Stimulated activated effector memory CD8-positive, alpha-beta T cell treated with anti-CD3 and anti-CD28 coated beads, Interleukin-12 subunit alpha, Interleukin-12 subunit beta, amount 100 ng/mL, for 72 hours (primary cell): ENCODE results near the gene ARFGAP3.
"Not testable (repeated sequence)": the region's sequence is repeated elsewhere in the genome, so short reads cannot be mapped to it uniquely, and the experiment has no call there.

Source experiments
- ATAC-seq: fragments of 150-1000 bp; cut with Tn5 transposase; 2 replicates; pipeline ENCODE4 v1.10.0; 2021
- DNase-seq, 2 donors: peaks; one replicate each; pipeline ENCODE4 v3.0.0; 2021 to 2022; ENCODE audit warnings: low spot score in 2 of 2
- H3K27ac Mint-ChIP-seq: one replicate; pipeline ENCODE4 v1.8.0; 2022; ENCODE audit warnings: mild to moderate bottlenecking, mixed read lengths
- H3K36me3 Mint-ChIP-seq: one replicate; pipeline ENCODE4 v1.8.0; 2022; ENCODE audit warnings: mild to moderate bottlenecking, mixed read lengths
- H3K4me1 Mint-ChIP-seq: one replicate; pipeline ENCODE4 v1.8.0; 2022; ENCODE audit warnings: mixed read lengths
- H3K4me3 Mint-ChIP-seq: one replicate; pipeline ENCODE4 v1.8.0; 2022; ENCODE audit warnings: mild to moderate bottlenecking, mixed read lengths
- H3K9me3 Mint-ChIP-seq: one replicate; pipeline ENCODE4 v1.8.0; 2022; ENCODE audit warnings: mixed read lengths

Gene ARFGAP3

GRCh38 chr22:42764895-42765363 lies 92.1 kb downstream of the ARFGAP3 start:
- H3K4me1 Mint-ChIP-seq = no peaks in the 10 kb centered on the region
- peak; percentile 42 for ATAC-seq
- H3K4me3 Mint-ChIP-seq = no peak overlapping the region
- no peak for DNase-seq
- no peak overlapping the region for H3K27ac Mint-ChIP-seq
- no peaks in the 10 kb centered on the region for H3K9me3 Mint-ChIP-seq
- no peaks in the 10 kb centered on the region for H3K36me3 Mint-ChIP-seq

- Mint-ChIP-seq H3K9me3 (no peaks in the 10 kb centered on the region), H3K27ac (no peak overlapping the region), H3K36me3 (no peaks in the 10 kb centered on the region), H3K4me3 (no peak overlapping the region), H3K4me1 (no peaks in the 10 kb centered on the region)
- ATAC-seq = no peak
- DNase-seq = no peak
Measured at GRCh38 chr22:42763965-42764480, 93.0 kb downstream of the ARFGAP3 start.

- Mint-ChIP-seq H3K4me1 (no peaks in the 10 kb centered on the region), H3K4me3 (no peak overlapping the region), H3K36me3 (no peaks in the 10 kb centered on the region), H3K9me3 (no peaks in the 10 kb centered on the region), H3K27ac (no peak overlapping the region)
- ATAC-seq (no peak), DNase-seq (no peak)
Measured at GRCh38 chr22:42760806-42761565, 96.1 kb downstream of the ARFGAP3 start.

- H3K4me1 Mint-ChIP-seq = no peaks in the 10 kb centered on the region
- no peak for DNase-seq
- H3K4me3 Mint-ChIP-seq = no peak overlapping the region
- H3K27ac Mint-ChIP-seq = no peak overlapping the region
- ATAC-seq = no peak
- no peaks in the 10 kb centered on the region for H3K9me3 Mint-ChIP-seq
- no peaks in the 10 kb centered on the region for H3K36me3 Mint-ChIP-seq
Measured at GRCh38 chr22:42758931-42759629, 98.0 kb downstream of the ARFGAP3 start.

- H3K4me1 Mint-ChIP-seq, DNase-seq, H3K9me3 Mint-ChIP-seq, H3K4me3 Mint-ChIP-seq, H3K36me3 Mint-ChIP-seq, H3K27ac Mint-ChIP-seq, ATAC-seq: not testable (repeated sequence)
Measured at GRCh38 chr22:42755553-42755952, 101.5 kb downstream of the ARFGAP3 start.

GRCh38 chr22:42755121-42755520 lies 102.0 kb downstream of the ARFGAP3 start:
- H3K27ac Mint-ChIP-seq, H3K36me3 Mint-ChIP-seq, H3K9me3 Mint-ChIP-seq, H3K4me1 Mint-ChIP-seq, H3K4me3 Mint-ChIP-seq, ATAC-seq, DNase-seq: not testable (repeated sequence)

GRCh38 chr22:42754658-42755057 lies 102.4 kb downstream of the ARFGAP3 start:
- H3K27ac Mint-ChIP-seq = no peak overlapping the region
- ATAC-seq = no peak

GRCh38 chr22:42752912-42753311 lies 104.2 kb downstream of the ARFGAP3 start:
- H3K36me3 Mint-ChIP-seq = no peaks in the 10 kb centered on the region
- no peaks in the 10 kb centered on the region for H3K9me3 Mint-ChIP-seq
- DNase-seq (no peak), ATAC-seq (no peak)
- no peak overlapping the region for H3K27ac Mint-ChIP-seq
- no peak overlapping the region for H3K4me3 Mint-ChIP-seq
- no peaks in the 10 kb centered on the region for H3K4me1 Mint-ChIP-seq

More at GRCh38 chr22:42754658-42755057, 102.4 kb downstream of the ARFGAP3 start:
- Mint-ChIP-seq H3K9me3 (no peaks in the 10 kb centered on the region), H3K4me3 (no peak overlapping the region), H3K36me3 (no peaks in the 10 kb centered on the region), H3K4me1 (no peaks in the 10 kb centered on the region)
- no peak for DNase-seq

GRCh38 chr22:42752230-42752746 lies 104.8 kb downstream of the ARFGAP3 start:
- Mint-ChIP-seq H3K27ac (peak overlapping the region; percentile 74), H3K9me3 (no peaks in the 10 kb centered on the region), H3K4me3 (no peak overlapping the region), H3K4me1 (no peaks in the 10 kb centered on the region), H3K36me3 (no peaks in the 10 kb centered on the region)
- ATAC-seq (no peak), DNase-seq (no peak)

- not testable (repeated sequence) for H3K36me3 Mint-ChIP-seq, DNase-seq, H3K9me3 Mint-ChIP-seq, ATAC-seq, H3K4me1 Mint-ChIP-seq, H3K4me3 Mint-ChIP-seq, H3K27ac Mint-ChIP-seq
Measured at GRCh38 chr22:42750421-42750820, 106.7 kb downstream of the ARFGAP3 start.

GRCh38 chr22:42747701-42748513 lies 109.2 kb downstream of the ARFGAP3 start:
- ATAC-seq (no peak), DNase-seq (no peak)
- Mint-ChIP-seq H3K4me3 (no peak overlapping the region), H3K36me3 (no peaks in the 10 kb centered on the region), H3K4me1 (no peaks in the 10 kb centered on the region), H3K27ac (no peak overlapping the region), H3K9me3 (no peaks in the 10 kb centered on the region)
